Subcutaneous adipose tissue (tissue), 4 donors: ENCODE data around the gene WBP2. TPM values are rescaled to one million over a fixed set of nuclear protein-coding genes. Genes with fewer than 3 reads are reported as not detected.

ENCODE experiments used
- CTCF ChIP-seq: fragments of 450-650 bp; IDR thresholded peaks from one replicate; pipeline ENCODE4 v1.5.1; 2016; ENCODE audit warnings: low read depth, mild to moderate bottlenecking, control low read depth, antibody characterized with exemption, moderate library complexity
- total RNA-seq, 4 donors: library from RNA; depleted of rRNA; stranded (reverse); fragments of >200 nt; gene quantifications; one replicate each; pipeline ENCODE4 v1.1.0, GENCODE V29; 2016

Gene WBP2
- total RNA-seq, 4 donors from 2014 or later, result 55.3 to 91.7 (median 65.6) TPM

GRCh38 chr17:75875940-75876189, 20.7 kb upstream of the WBP2 start:
- no peak for TF ChIP-seq CTCF

- TF ChIP-seq CTCF, result no peak
Observed at GRCh38 chr17:75875182-75875939, 20.2 kb upstream of the WBP2 start.

GRCh38 chr17:75874323-75875181, 19.4 kb upstream of the WBP2 start:
- no peak for TF ChIP-seq CTCF

GRCh38 chr17:75873587-75874322, 18.6 kb upstream of the WBP2 start:
- TF ChIP-seq CTCF, result no peak

GRCh38 chr17:75872434-75873351, 17.6 kb upstream of the WBP2 start:
- TF ChIP-seq CTCF, result no peak

GRCh38 chr17:75869282-75870141, 14.4 kb upstream of the WBP2 start:
- no peak for TF ChIP-seq CTCF
